ENCODE measurements around the gene NOS1. TPM values are rescaled to one million over a fixed set of nuclear protein-coding genes. Genes with fewer than 3 reads are reported as not detected.

Gene NOS1
- total RNA-seq, 1 donor, result not detected

DNA sequence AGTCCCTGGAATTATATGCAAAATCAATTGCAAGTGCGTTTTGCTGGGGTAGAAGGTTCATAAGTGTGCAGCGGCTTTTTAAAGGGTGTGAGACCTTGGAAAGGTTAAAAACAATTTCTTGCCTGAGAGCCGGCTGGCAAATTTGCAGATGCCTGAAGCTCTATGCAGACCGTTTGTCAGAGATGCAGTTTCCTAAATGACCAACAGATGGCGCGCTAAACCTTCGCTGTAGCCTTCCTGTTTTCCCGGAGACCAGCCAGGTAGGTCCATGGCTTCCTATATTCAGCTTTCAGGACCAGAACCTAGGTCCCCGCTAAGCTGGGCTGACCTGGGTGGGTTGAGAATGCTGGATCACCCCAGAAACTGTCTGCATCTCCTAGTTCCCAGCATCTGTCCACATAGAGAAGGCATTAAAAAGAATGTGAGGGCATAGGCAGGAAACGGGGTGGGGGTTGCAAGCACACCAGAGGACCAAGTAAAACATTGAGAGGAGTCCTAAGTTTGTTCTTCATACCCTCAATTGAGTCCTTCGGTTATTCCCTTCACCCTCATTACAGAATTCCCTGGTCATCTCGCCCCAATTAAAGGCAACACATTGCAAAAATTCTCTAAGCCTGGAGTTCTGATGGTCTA, 5.7 kb upstream of the NOS1 start:
- H3K4me3 ChIP-seq (ENCODE audit: low read depth, low read length), result no peak overlapping the region
- peak; percentile 61 for DNase-seq (ENCODE audit: low read depth)
- TF ChIP-seq, protein P1, sequence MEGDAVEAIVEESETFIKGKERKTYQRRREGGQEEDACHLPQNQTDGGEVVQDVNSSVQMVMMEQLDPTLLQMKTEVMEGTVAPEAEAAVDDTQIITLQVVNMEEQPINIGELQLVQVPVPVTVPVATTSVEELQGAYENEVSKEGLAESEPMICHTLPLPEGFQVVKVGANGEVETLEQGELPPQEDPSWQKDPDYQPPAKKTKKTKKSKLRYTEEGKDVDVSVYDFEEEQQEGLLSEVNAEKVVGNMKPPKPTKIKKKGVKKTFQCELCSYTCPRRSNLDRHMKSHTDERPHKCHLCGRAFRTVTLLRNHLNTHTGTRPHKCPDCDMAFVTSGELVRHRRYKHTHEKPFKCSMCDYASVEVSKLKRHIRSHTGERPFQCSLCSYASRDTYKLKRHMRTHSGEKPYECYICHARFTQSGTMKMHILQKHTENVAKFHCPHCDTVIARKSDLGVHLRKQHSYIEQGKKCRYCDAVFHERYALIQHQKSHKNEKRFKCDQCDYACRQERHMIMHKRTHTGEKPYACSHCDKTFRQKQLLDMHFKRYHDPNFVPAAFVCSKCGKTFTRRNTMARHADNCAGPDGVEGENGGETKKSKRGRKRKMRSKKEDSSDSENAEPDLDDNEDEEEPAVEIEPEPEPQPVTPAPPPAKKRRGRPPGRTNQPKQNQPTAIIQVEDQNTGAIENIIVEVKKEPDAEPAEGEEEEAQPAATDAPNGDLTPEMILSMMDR (IDR thresholded peaks at IDR 0.05; ENCODE audit: insufficient read depth, low read depth, low read length), result peak; percentile 89

DNA sequence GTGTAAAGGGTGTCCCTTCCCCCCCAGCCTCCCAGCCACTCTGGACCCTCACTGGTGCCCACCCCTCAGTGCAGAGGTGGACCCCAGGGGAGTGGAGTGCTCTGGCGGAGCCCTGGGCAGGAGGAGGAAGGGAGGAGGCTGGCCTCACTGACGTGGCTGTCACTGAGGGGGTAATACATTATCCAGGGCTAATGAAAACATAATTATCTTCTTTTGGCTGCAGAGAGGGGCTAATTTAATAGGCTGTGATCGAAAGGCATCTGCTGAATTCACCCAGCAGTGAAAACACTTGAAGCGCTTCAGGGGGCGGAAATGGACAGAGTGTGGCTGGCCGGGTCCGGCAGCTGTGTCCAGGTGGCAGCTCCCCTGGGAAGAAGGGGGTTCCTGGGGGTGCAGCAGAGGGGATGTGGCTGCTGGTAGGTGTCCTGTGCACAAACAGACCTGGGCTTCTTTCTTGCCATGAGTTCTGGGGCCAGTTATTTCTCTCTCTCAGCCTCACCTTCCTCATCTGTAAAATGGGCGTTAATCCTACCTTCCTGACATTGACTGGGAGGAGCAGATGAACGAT, 3.7 kb upstream of the NOS1 start:
- TF ChIP-seq, protein P1 (IDR thresholded peaks at IDR 0.05; ENCODE audit: insufficient read depth, low read depth, low read length), result no peak
- H3K4me3 ChIP-seq (ENCODE audit: low read depth, low read length), result no peak overlapping the region
- DNase-seq (ENCODE audit: low read depth), result no peak

- no peak overlapping the region for H3K4me3 ChIP-seq (ENCODE audit: low read depth, low read length)
- no peak for DNase-seq (ENCODE audit: low read depth)
- TF ChIP-seq, protein P1 (IDR thresholded peaks at IDR 0.05; ENCODE audit: insufficient read depth, low read depth, low read length), result no peak
Measured at GRCh38 chr12:117363953-117364486, 2.6 kb upstream of the NOS1 start.

DNA sequence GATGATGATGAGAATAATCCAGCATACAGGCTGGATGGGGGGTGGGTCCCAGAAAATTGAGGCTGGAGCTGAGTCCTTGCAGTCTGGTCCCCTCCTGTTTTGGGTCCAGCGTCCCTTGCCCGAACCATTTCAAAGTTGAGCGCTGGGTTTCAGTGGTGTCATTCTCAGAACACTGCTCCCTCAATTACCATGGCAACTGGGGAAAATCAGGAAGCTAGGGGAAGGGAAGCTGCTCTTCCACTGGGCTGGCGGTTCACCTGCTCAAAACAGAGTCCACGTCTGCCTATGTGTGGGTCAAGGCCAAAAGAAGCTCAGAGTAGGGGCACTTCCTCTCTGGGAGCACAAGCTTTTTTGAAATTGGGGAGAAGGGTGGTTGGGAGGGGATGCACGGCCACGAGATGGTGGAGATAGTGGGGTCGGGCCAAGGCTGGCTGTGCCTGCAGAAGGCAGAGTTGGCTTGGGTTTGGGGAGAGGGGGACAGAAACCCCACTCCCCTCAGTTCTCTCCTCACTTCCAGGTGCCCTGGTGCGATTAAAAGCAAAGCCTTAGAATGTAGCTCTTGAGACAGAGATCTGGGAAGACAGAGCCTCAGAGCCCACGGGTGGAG, 1.7 kb upstream of the NOS1 start:
- no peak overlapping the region for H3K4me3 ChIP-seq (ENCODE audit: low read depth, low read length)
- TF ChIP-seq, protein P1 (IDR thresholded peaks at IDR 0.05; ENCODE audit: insufficient read depth, low read depth, low read length), result no peak
- DNase-seq (ENCODE audit: low read depth), result no peak

DNA sequence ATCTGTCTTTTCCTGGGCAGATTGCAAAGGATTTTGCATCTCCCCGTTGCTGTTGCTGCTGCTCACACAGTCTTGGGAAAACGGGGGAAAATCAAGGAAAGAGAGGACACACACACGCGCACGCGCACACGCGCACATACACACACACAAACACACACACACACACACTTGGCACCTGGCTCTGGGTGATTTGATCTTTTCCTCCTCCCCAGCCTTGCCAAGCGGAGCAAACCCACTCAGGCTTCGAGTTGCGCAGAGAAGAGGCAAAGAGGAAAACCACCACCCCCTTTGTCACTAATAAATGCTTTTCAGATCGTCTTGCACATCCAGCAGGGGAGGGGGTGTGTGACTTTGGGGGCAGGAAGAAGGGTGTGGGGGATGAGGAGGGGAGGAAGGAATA, 965 bp upstream of the NOS1 start:
- TF ChIP-seq, protein P1 (IDR thresholded peaks at IDR 0.05; ENCODE audit: insufficient read depth, low read depth, low read length), result no peak
- H3K4me3 ChIP-seq (ENCODE audit: low read depth, low read length), result no peak overlapping the region
- no peak for DNase-seq (ENCODE audit: low read depth)

DNA sequence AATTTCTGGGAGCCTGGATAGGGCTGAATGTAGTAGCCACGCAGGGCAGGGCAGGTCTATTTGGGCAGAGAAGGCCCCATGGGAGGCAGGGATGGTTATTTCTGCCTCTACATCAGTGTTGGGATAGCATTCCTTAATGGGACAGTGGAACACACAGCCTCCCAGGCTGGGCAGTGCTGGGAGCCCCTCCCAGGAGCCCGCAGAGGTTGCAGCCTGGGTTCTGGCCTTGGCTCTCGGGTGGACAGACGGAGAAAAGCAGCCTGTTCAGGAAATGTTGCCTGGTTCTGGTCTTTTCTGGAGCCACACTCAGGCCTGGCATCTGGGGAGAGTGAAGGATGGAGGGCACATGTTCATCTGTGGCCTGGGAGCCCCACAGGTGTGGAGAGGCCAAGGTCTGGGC, 479 bp upstream of the NOS1 start:
- TF ChIP-seq, protein P1 (IDR thresholded peaks at IDR 0.05; ENCODE audit: insufficient read depth, low read depth, low read length), result no peak
- no peak for DNase-seq (ENCODE audit: low read depth)
- H3K4me3 ChIP-seq (ENCODE audit: low read depth, low read length), result no peak overlapping the region
